DND-41 (cell line): ENCODE data around the gene RAC2.

Experiments used
- ATAC-seq: fragments of 200-7000 bp; cut with Tn5 transposase; 3 replicates; pipeline ENCODE4 v1.9.1; 2021; ENCODE audit warnings: low read depth; ENCODE audit not compliant: insufficient read depth
- DNase-seq: peaks from one replicate; pipeline ENCODE4 v3.0.0-alpha.2; 2020
- H2AFZ ChIP-seq: 2 replicates; pipeline ENCODE4 v1.6.0; 2012; ENCODE audit warnings: low read depth, low read length
- H3K27ac ChIP-seq: 2 replicates; pipeline ENCODE4 v1.5.1; 2012; ENCODE audit warnings: low read length, inconsistent platforms
- H3K27me3 ChIP-seq: fragments of 200-600 bp; sonication (generic); 2 replicates; pipeline ENCODE4 v1.6.0; 2012; ENCODE audit warnings: low read length, mild to moderate bottlenecking, inconsistent platforms; ENCODE audit not compliant: insufficient read depth, poor library complexity
- H3K36me3 ChIP-seq: 2 replicates; pipeline ENCODE4 v1.5.1; 2012; ENCODE audit warnings: low read length, inconsistent platforms; ENCODE audit not compliant: insufficient read depth
- H3K4me1 ChIP-seq: 2 replicates; pipeline ENCODE4 v1.5.1; 2012; ENCODE audit warnings: mild to moderate bottlenecking, low read length; ENCODE audit not compliant: insufficient read depth
- H3K4me2 ChIP-seq: 2 replicates; pipeline ENCODE4 v1.6.0; 2012; ENCODE audit warnings: mild to moderate bottlenecking, moderate library complexity, low read length, inconsistent platforms; ENCODE audit not compliant: insufficient read depth
- H3K4me3 ChIP-seq, 2 experiments: fragments of 200-600 bp in 1 of 2; shearing (Covaris generic) in 1 of 2; 2 replicates each; pipeline ENCODE4 v1.5.1; 2012 to 2016; ENCODE audit warnings: inconsistent platforms in 2 of 2, low read length in 2 of 2, mild to moderate bottlenecking in 2 of 2, low read depth in 1 of 2, moderate library complexity in 1 of 2
- H3K79me2 ChIP-seq: 2 replicates; pipeline ENCODE4 v1.6.0; 2012; ENCODE audit warnings: low read length, inconsistent platforms; ENCODE audit not compliant: insufficient read depth
- H3K9ac ChIP-seq: 2 replicates; pipeline ENCODE4 v1.6.0; 2012; ENCODE audit warnings: low read depth, mild to moderate bottlenecking, inconsistent platforms, low read length, moderate library complexity
- H3K9me3 ChIP-seq: 2 replicates; pipeline ENCODE4 v1.5.1; 2012; ENCODE audit warnings: low read length, moderate library complexity, mild to moderate bottlenecking, inconsistent platforms; ENCODE audit not compliant: insufficient read depth, severe bottlenecking
- H4K20me1 ChIP-seq: 2 replicates; pipeline ENCODE4 v1.6.0; 2012; ENCODE audit warnings: low read length; ENCODE audit not compliant: insufficient read depth
- EZH2 ChIP-seq: IDR thresholded peaks from 3 replicates; pipeline ENCODE4 v1.6.1; 2012; ENCODE audit warnings: borderline replicate concordance, low read depth, mild to moderate bottlenecking, moderate library complexity, low read length, inconsistent platforms; ENCODE audit not compliant: severe bottlenecking
- TF ChIP-seq, protein P1 (sequence below): IDR thresholded peaks from 2 replicates; pipeline ENCODE4 v1.5.1; 2012; ENCODE audit warnings: borderline replicate concordance, low read length, moderate library complexity, mild to moderate bottlenecking; ENCODE audit not compliant: poor library complexity, severe bottlenecking; ENCODE audit errors: extremely low read depth

RAC2 gene

DNA sequence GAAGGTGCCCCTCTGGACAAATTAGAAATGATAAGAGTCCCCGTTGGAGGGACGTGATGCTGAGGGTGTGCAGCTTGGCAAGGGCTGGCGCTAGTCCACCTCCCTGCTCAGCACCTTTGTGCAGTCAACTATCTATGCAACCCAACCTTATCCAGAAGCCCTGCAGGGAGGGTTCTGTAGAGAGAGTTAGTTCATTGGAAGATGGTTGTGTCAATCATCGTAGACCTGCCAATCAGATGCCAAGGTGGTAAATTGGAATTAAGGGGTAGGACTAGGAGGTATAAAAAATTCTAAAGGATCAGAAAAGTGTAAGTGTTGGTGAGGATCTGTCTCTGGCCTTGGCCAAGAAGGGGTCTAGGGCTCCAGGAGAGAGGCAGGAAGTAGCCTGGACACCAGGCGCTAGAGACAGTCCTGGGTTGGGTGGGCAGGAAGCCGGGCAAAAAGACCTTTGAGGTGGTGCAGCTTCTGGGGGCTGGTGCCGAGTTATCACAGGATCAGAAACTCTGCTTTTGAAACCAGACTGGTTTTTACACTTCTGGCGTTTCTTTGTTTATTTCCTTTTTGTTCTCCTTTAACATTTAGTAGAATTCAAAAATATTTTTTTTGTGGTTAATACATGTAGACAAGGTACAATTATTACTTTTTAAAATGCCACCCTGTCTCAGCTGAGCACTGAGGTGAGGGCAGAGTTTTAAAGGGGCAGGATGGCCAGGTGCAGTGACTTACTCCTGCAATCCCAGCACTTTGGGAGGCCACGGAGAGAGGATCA is 57.7 kb downstream of the RAC2 start:
- Histone ChIP-seq H3K9ac (peak overlapping the region; percentile 15; the same call in 1 of the 2 replicates), H3K4me3 (no peak overlapping the region), H3K9me3 (no peaks in the 10 kb centered on the region), H4K20me1 (no peaks in the 10 kb centered on the region), H3K27ac (peak overlapping the region; percentile 12; the same call in 1 of the 2 replicates), H3K4me1 (peaks cover 18% of the 10 kb centered on the region), H3K4me2 (peak overlapping the region; percentile 32), H3K36me3 (no peaks in the 10 kb centered on the region), H3K27me3 (no peaks in the 10 kb centered on the region), H2AFZ (no peak overlapping the region), H3K79me2 (no peaks in the 10 kb centered on the region)
- DNase-seq (peak; percentile 63), ATAC-seq (peak; percentile 83)
- TF ChIP-seq EZH2 = no peak
- TF ChIP-seq, protein P1, sequence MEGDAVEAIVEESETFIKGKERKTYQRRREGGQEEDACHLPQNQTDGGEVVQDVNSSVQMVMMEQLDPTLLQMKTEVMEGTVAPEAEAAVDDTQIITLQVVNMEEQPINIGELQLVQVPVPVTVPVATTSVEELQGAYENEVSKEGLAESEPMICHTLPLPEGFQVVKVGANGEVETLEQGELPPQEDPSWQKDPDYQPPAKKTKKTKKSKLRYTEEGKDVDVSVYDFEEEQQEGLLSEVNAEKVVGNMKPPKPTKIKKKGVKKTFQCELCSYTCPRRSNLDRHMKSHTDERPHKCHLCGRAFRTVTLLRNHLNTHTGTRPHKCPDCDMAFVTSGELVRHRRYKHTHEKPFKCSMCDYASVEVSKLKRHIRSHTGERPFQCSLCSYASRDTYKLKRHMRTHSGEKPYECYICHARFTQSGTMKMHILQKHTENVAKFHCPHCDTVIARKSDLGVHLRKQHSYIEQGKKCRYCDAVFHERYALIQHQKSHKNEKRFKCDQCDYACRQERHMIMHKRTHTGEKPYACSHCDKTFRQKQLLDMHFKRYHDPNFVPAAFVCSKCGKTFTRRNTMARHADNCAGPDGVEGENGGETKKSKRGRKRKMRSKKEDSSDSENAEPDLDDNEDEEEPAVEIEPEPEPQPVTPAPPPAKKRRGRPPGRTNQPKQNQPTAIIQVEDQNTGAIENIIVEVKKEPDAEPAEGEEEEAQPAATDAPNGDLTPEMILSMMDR = no peak

DNA sequence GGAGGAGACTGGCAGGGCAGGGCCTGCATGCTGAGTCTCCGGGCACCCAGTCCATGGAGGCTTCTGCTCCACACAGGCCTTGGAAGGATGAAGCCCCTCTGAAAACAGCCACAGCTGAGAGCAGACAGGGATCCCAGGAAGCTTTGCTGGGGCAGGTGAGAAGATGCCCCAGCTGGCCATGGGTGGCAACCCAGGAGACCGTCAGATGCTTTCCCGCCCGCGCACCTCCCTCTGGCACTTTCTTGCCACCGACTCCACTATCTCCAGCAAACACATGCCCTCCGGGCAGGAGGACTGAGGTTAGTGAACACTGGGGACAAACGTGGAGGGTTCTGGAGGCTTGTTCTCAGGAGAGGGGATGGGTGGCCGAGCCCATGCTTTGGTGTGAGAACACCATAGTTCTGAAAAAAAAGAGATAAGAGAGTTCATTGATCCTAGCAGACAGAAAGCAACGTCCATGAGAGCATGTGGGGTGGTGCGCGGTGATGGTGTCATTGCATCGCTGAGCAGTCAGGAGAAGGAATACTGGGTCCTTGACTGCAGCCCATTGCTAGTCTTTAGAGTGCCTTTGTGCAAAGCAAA is 58.3 kb downstream of the RAC2 start:
- H3K79me2 ChIP-seq = no peaks in the 10 kb centered on the region
- H3K9me3 ChIP-seq = no peaks in the 10 kb centered on the region
- ATAC-seq (peak; percentile 5; the same call in 1 of the 3 replicates), DNase-seq (no peak)
- no peaks in the 10 kb centered on the region for H3K27me3 ChIP-seq
- H4K20me1 ChIP-seq = no peaks in the 10 kb centered on the region
- no peak overlapping the region for H3K9ac ChIP-seq
- H3K27ac ChIP-seq = no peak overlapping the region
- peaks cover 18% of the 10 kb centered on the region for H3K4me1 ChIP-seq
- TF ChIP-seq EZH2 = no peak
- TF ChIP-seq, protein P1 = no peak
- H3K36me3 ChIP-seq = no peaks in the 10 kb centered on the region
- no peak overlapping the region for H2AFZ ChIP-seq
- H3K4me2 ChIP-seq = no peak overlapping the region
- no peak overlapping the region for H3K4me3 ChIP-seq

DNA sequence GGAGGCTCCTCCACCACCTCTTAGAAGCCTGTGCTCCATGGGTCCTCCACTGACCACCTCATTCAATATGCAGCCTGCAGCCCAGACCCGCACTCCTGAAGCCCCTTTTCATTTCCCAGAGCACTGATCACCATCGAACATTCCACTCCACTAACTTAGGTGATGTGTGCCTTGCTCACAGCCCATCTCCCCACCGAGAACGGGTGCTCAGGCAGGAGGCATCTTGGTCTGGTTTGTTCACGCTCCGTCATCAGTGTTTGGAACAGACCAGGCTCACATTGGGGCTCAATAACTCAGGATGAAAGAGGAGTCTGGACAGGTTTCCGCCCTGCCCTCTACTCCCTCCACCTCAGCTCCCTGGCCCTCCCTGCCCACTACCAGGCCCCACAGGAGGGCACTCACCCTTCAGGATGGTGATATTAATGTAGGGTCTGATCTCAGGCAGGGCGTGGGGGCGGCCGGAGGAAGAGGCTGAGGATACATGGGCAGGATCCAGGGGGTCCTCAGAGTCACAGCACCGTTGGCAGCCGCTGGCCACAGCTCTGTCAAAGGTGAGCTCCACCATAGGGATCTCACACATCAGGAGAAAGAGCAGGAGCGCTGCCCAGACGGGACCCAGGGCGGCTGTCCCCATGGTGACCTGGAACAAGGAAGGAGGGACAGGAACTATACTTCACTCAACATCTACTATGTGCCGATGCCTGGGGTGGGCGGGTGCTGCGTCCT is 59.1 kb downstream of the RAC2 start:
- ATAC-seq (no peak), DNase-seq (no peak)
- no peaks in the 10 kb centered on the region for H4K20me1 ChIP-seq
- peaks cover 18% of the 10 kb centered on the region for H3K4me1 ChIP-seq
- no peaks in the 10 kb centered on the region for H3K36me3 ChIP-seq
- no peaks in the 10 kb centered on the region for H3K27me3 ChIP-seq
- H3K4me3 ChIP-seq = no peak overlapping the region
- H3K79me2 ChIP-seq = no peaks in the 10 kb centered on the region
- H3K27ac ChIP-seq = no peak overlapping the region
- H2AFZ ChIP-seq = no peak overlapping the region
- H3K4me2 ChIP-seq = no peak overlapping the region
- H3K9me3 ChIP-seq = no peaks in the 10 kb centered on the region
- no peak for TF ChIP-seq EZH2
- TF ChIP-seq, protein P1 = no peak
- H3K9ac ChIP-seq = no peak overlapping the region
